ENCODE data around the gene SUPT20H. TPM values are rescaled to one million over a fixed set of nuclear protein-coding genes. Genes with fewer than 3 reads are reported as not detected.

SUPT20H gene
- total and polyA plus RNA-seq, 2 experiments from 2014 or later, result 47.5 to 58.3 TPM

GRCh38 chr13:37107456-37107855 is 48.0 kb upstream of the SUPT20H start:
- H4K20me1 ChIP-seq (ENCODE audit: insufficient read depth, poor library complexity, severe bottlenecking), result no peaks in the 10 kb centered on the region
- no peak overlapping the region for H3K4me3 ChIP-seq
- H3K79me2 ChIP-seq, result no peaks in the 10 kb centered on the region
- DNase-seq (ENCODE audit: low spot score), result no peak
- no peak overlapping the region for H3K27ac ChIP-seq
- H3K27me3 ChIP-seq, result no peaks in the 10 kb centered on the region
- no peaks in the 10 kb centered on the region for H3K36me3 ChIP-seq (replicated peaks; ENCODE audit: insufficient read depth, low read depth)
- H2AFZ ChIP-seq, result no peak overlapping the region
- TF ChIP-seq EZH2 (IDR thresholded peaks at IDR 0.05; ENCODE audit: borderline replicate concordance) (no peak), EZH2phosphoT487 (IDR thresholded peaks at IDR 0.05; ENCODE audit: low read depth, severe bottlenecking, unreplicated experiment) (no peak), CTCF (IDR thresholded peaks at IDR 0.05; ENCODE audit: poor library complexity) (no peak)
- H3K4me2 ChIP-seq, result no peak overlapping the region
- no peaks in the 10 kb centered on the region for H3K9me3 ChIP-seq (ENCODE audit: low read depth)
- H3K4me1 ChIP-seq (ENCODE audit: insufficient read depth), result peaks cover 4% of the 10 kb centered on the region
- 39% methylated on average over 4 of the region's 4 CpGs for WGBS (ENCODE audit: low lambda C conversion rate, missing lambda C conversion rate)
- H3K9me2 ChIP-seq (replicated peaks; ENCODE audit: insufficient read depth), result no peaks in the 10 kb centered on the region

GRCh38 chr13:37106642-37107041 is 47.2 kb upstream of the SUPT20H start:
- DNase-seq (ENCODE audit: low spot score), result no peak
- H4K20me1 ChIP-seq (ENCODE audit: insufficient read depth, poor library complexity, severe bottlenecking), result no peaks in the 10 kb centered on the region
- TF ChIP-seq EZH2 (IDR thresholded peaks at IDR 0.05; ENCODE audit: borderline replicate concordance) (no peak), EZH2phosphoT487 (IDR thresholded peaks at IDR 0.05; ENCODE audit: low read depth, severe bottlenecking, unreplicated experiment) (no peak), CTCF (IDR thresholded peaks at IDR 0.05; ENCODE audit: poor library complexity) (no peak)
- no peak overlapping the region for H2AFZ ChIP-seq
- H3K9me2 ChIP-seq (replicated peaks; ENCODE audit: insufficient read depth), result no peaks in the 10 kb centered on the region
- no peaks in the 10 kb centered on the region for H3K9me3 ChIP-seq (ENCODE audit: low read depth)
- H3K4me3 ChIP-seq, result no peak overlapping the region
- H3K36me3 ChIP-seq (replicated peaks; ENCODE audit: insufficient read depth, low read depth), result no peaks in the 10 kb centered on the region
- H3K4me1 ChIP-seq (ENCODE audit: insufficient read depth), result peaks cover 4% of the 10 kb centered on the region
- no peak overlapping the region for H3K4me2 ChIP-seq
- H3K79me2 ChIP-seq, result no peaks in the 10 kb centered on the region
- H3K27ac ChIP-seq, result no peak overlapping the region
- no peaks in the 10 kb centered on the region for H3K27me3 ChIP-seq
- WGBS (ENCODE audit: low lambda C conversion rate, missing lambda C conversion rate), result 62% methylated on average over 2 of the region's 2 CpGs

GRCh38 chr13:37105251-37105714 is 45.8 kb upstream of the SUPT20H start, which contains the start of gene CSNK1A1L:
TSS of gene CSNK1A1L (minus strand) at chr13:37105664. CDS start at chr13:37105256, 408 bp downstream.
- H3K36me3 ChIP-seq (replicated peaks; ENCODE audit: insufficient read depth, low read depth), result no peaks in the 10 kb centered on the region
- no peaks in the 10 kb centered on the region for H3K9me3 ChIP-seq (ENCODE audit: low read depth)
- DNase-seq (ENCODE audit: low spot score), result no peak
- no peak within 1 kb of the TSS for H3K4me2 ChIP-seq
- H3K4me3 ChIP-seq, result no peak within 1 kb of the TSS
- no peak within 1 kb of the TSS for H3K27ac ChIP-seq
- H3K79me2 ChIP-seq, result no peaks in the 10 kb centered on the region
- H2AFZ ChIP-seq, result no peak within 1 kb of the TSS
- H4K20me1 ChIP-seq (ENCODE audit: insufficient read depth, poor library complexity, severe bottlenecking), result no peaks in the 10 kb centered on the region
- peaks cover 4% of the 10 kb centered on the region for H3K4me1 ChIP-seq (ENCODE audit: insufficient read depth)
- 97% methylated on average over 26 of the region's 26 CpGs for WGBS (ENCODE audit: low lambda C conversion rate, missing lambda C conversion rate)
- no peaks in the 10 kb centered on the region for H3K27me3 ChIP-seq
- TF ChIP-seq CTCF (IDR thresholded peaks at IDR 0.05; ENCODE audit: poor library complexity), result no peak
- TF ChIP-seq EZH2phosphoT487 (IDR thresholded peaks at IDR 0.05; ENCODE audit: low read depth, severe bottlenecking, unreplicated experiment), result no peak
- TF ChIP-seq EZH2 (IDR thresholded peaks at IDR 0.05; ENCODE audit: borderline replicate concordance), result no peak
- no peaks in the 10 kb centered on the region for H3K9me2 ChIP-seq (replicated peaks; ENCODE audit: insufficient read depth)
